MCF 10A (cell line): ENCODE data around the gene LAMA3. TPM values are rescaled to one million over a fixed set of nuclear protein-coding genes. Genes with fewer than 3 reads are reported as not detected.

Source experiments
- BruUV-seq: library from RNA; stranded (reverse); fragments of 400-500 nt; replicated peaks from 2 replicates; lab custom pipeline; 2021; lab: Mats Ljungman, UMichigan
- CTCF ChIA-PET: fragments of 300-600 bp; sonication (Branson Sonifier 250); formaldehyde crosslinking; extraction: SDS; loops from one replicate; lab custom pipeline; 2021; ENCODE audit warnings: antibody characterized with exemption, inconsistent platforms; lab: Yijun Ruan, JAX
- POLR2A ChIA-PET: fragments of 300-600, 350-650 bp; sonication (Branson Sonifier 250); formaldehyde crosslinking; extraction: SDS; loops from one replicate; lab custom pipeline; 2020; ENCODE audit warnings: antibody characterized with exemption, inconsistent platforms; lab: Yijun Ruan, JAX
- DNase-seq: peaks from one replicate; pipeline ENCODE4 v3.0.0-alpha.2; 2018; ENCODE audit not compliant: unreplicated experiment
- H3K27ac Mint-ChIP-seq: one replicate; pipeline ENCODE4 v1.8.0; 2022; ENCODE audit warnings: mild to moderate bottlenecking, low read depth, mixed read lengths; ENCODE audit not compliant: unreplicated experiment
- H3K27me3 Mint-ChIP-seq: one replicate; pipeline ENCODE4 v1.8.0; 2022; ENCODE audit warnings: mixed read lengths; ENCODE audit not compliant: insufficient read depth, unreplicated experiment
- H3K36me3 Mint-ChIP-seq: one replicate; pipeline ENCODE4 v1.8.0; 2022; ENCODE audit warnings: mild to moderate bottlenecking, moderate library complexity, mixed read lengths; ENCODE audit not compliant: insufficient read depth, unreplicated experiment
- H3K4me1 Mint-ChIP-seq: one replicate; pipeline ENCODE4 v1.8.0; 2022; ENCODE audit warnings: mixed read lengths; ENCODE audit not compliant: insufficient read depth, unreplicated experiment
- H3K4me3 Mint-ChIP-seq: one replicate; pipeline ENCODE4 v1.8.0; 2022; ENCODE audit warnings: mild to moderate bottlenecking, moderate library complexity, mixed read lengths; ENCODE audit not compliant: unreplicated experiment
- H3K9me3 Mint-ChIP-seq: one replicate; pipeline ENCODE4 v1.8.0; 2022; ENCODE audit warnings: mixed read lengths; ENCODE audit not compliant: unreplicated experiment
- CTCF ChIP-seq: fragments of 200-600 bp; IDR thresholded peaks from one replicate; pipeline ENCODE4 v1.8.0; 2022; ENCODE audit warnings: antibody characterized with exemption, mild to moderate bottlenecking; ENCODE audit not compliant: unreplicated experiment
- intact Hi-C: fragments of 100-400 bp; cut with micrococcal nuclease; formaldehyde crosslinking; loops from 2 replicates; pipeline ENCODE4 v1.14.1; 2022
- total RNA-seq: library from RNA; stranded (reverse); gene quantifications from 2 replicates; pipeline ENCODE4 v1.2.3, GENCODE V29; 2022

The LAMA3 gene
- total RNA-seq, 1 experiment from 2014 or later = 371 TPM

GRCh38 chr18:23971097-23971440, 281.8 kb downstream of the LAMA3 start:
- Mint-ChIP-seq H3K27ac (no peak overlapping the region), H3K4me1 (peaks cover 7% of the 10 kb centered on the region), H3K36me3 (no peaks in the 10 kb centered on the region), H3K4me3 (no peak overlapping the region), H3K9me3 (no peaks in the 10 kb centered on the region), H3K27me3 (no peaks in the 10 kb centered on the region)
- BruUV-seq = no TSS peak
- CTCF ChIA-PET = interaction anchor here (0.7 to 1.3 kb wide), 4 partner anchors 12 to 146 kb away, joined by 3 to 5 read pairs (median 3); no protein-coding TSS in a partner anchor
- DNase-seq = no peak
- POLR2A ChIA-PET = interaction anchor here (0.8 to 1.4 kb wide), 4 partner anchors 13 to 168 kb away, joined by 3 to 6 read pairs (median 4); partner anchors contain the start of gene CABYR
- TF ChIP-seq CTCF = no peak
- intact Hi-C loops = no loop called here

GRCh38 chr18:23971666-23972230, 282.5 kb downstream of the LAMA3 start:
- ChIA-PET CTCF (interaction anchor here (0.5 to 1.3 kb wide), 4 partner anchors 13 to 145 kb away, joined by 3 to 5 read pairs (median 3); no protein-coding TSS in a partner anchor), POLR2A (interaction anchor here (0.7 to 1.4 kb wide), 6 partner anchors 8 to 167 kb away, joined by 3 to 6 read pairs (median 4); partner anchors contain the start of gene CABYR)
- Mint-ChIP-seq H3K9me3 (no peaks in the 10 kb centered on the region), H3K4me1 (peaks cover 7% of the 10 kb centered on the region), H3K27me3 (no peaks in the 10 kb centered on the region), H3K36me3 (no peaks in the 10 kb centered on the region), H3K4me3 (no peak overlapping the region), H3K27ac (no peak overlapping the region)
- no peak for DNase-seq
- intact Hi-C loops = no loop called here
- no peak for TF ChIP-seq CTCF
- BruUV-seq = no TSS peak

- DNase-seq = peak; percentile 55
- Mint-ChIP-seq H3K27me3 (no peaks in the 10 kb centered on the region), H3K9me3 (no peaks in the 10 kb centered on the region), H3K27ac (no peak overlapping the region), H3K4me3 (no peak overlapping the region), H3K4me1 (peaks cover 7% of the 10 kb centered on the region), H3K36me3 (no peaks in the 10 kb centered on the region)
- TF ChIP-seq CTCF = no peak
- CTCF ChIA-PET = interaction anchor here (1.1 to 1.3 kb wide), 2 partner anchors 10 to 144 kb away, joined by 3 to 5 read pairs; no protein-coding TSS in a partner anchor
- intact Hi-C loops = no loop called here
- no TSS peak for BruUV-seq
- POLR2A ChIA-PET = interaction anchor here (0.5 to 1.4 kb wide), 7 partner anchors 9 to 143 kb away, joined by 3 to 6 read pairs (median 3); no protein-coding TSS in a partner anchor
These were observed 283.2 kb downstream of the LAMA3 start for GRCh38 chr18:23972453-23972852.

- no peaks in the 10 kb centered on the region for H3K9me3 Mint-ChIP-seq
- no peak for DNase-seq
- POLR2A ChIA-PET = no interaction called here
- no peak overlapping the region for H3K4me3 Mint-ChIP-seq
- BruUV-seq = no TSS peak
- CTCF ChIA-PET = interaction anchor here (1.4 kb wide), 1 partner anchor 16 kb away, joined by 5 read pairs; no protein-coding TSS in a partner anchor
- H3K36me3 Mint-ChIP-seq = no peaks in the 10 kb centered on the region
- no peak overlapping the region for H3K27ac Mint-ChIP-seq
- H3K4me1 Mint-ChIP-seq = peaks cover 7% of the 10 kb centered on the region
- no peaks in the 10 kb centered on the region for H3K27me3 Mint-ChIP-seq
- intact Hi-C loops = no loop called here
- no peak for TF ChIP-seq CTCF
These were observed 287.9 kb downstream of the LAMA3 start for GRCh38 chr18:23977103-23977502.
